Lower leg skin (tissue), 3 donors: Measurements from ENCODE around the gene TMEM169.

Experiments used
- CTCF ChIP-seq, 3 donors: fragments of 450-650 bp; IDR thresholded peaks; one replicate each; pipeline ENCODE4 v1.5.1; 2016; ENCODE audit warnings: antibody characterized with exemption in 3 of 3, mild to moderate bottlenecking in 3 of 3, moderate library complexity in 2 of 3
- POLR2A ChIP-seq, 2 donors: fragments of 450-650 bp; IDR thresholded peaks; one replicate each; pipeline ENCODE4 v1.6.1; 2016 to 2017; ENCODE audit warnings: antibody characterized with exemption in 2 of 2, mild to moderate bottlenecking in 1 of 2, moderate library complexity in 1 of 2

GRCh38 chr2:216070195-216070594 lies 11.5 kb upstream of the TMEM169 start:
- TF ChIP-seq CTCF (IDR thresholded peaks at IDR 0.05), result no peak
- no peak for TF ChIP-seq POLR2A (IDR thresholded peaks at IDR 0.05)
